Smooth muscle cell (in vitro differentiated cells): ENCODE data around the gene BABAM1. TPM values are rescaled to one million over a fixed set of nuclear protein-coding genes. Genes with fewer than 3 reads are reported as not detected.

Source experiments
- DNase-seq: peaks from one replicate; lab custom pipeline; 2025; ENCODE audit not compliant: unreplicated experiment; lab: John Stamatoyannopoulos, UW
- H2AFZ ChIP-seq: fragments of 200-600 bp; sonication (generic); 2 replicates; pipeline ENCODE4 v1.6.0; 2016; ENCODE audit warnings: antibody characterized with exemption, low read depth, mild to moderate bottlenecking
- H3F3A ChIP-seq: fragments of 200-600 bp; sonication (generic); 2 replicates; pipeline ENCODE4 v1.6.0; 2017; ENCODE audit warnings: antibody characterized with exemption, low read depth
- H3K27ac ChIP-seq: fragments of 200-600 bp; sonication (generic); 2 replicates; pipeline ENCODE4 v1.5.1; 2016; ENCODE audit warnings: low read depth, mild to moderate bottlenecking
- H3K27me3 ChIP-seq: fragments of 200-600 bp; sonication (generic); 2 replicates; pipeline ENCODE4 v1.6.1; 2016; ENCODE audit warnings: low read depth, mild to moderate bottlenecking
- H3K36me3 ChIP-seq: fragments of 200-600 bp; sonication (generic); 2 replicates; pipeline ENCODE4 v1.5.1; 2016; ENCODE audit warnings: low read depth
- H3K4me1 ChIP-seq: fragments of 200-600 bp; sonication (generic); 2 replicates; pipeline ENCODE4 v1.5.1; 2016; ENCODE audit warnings: low read depth
- H3K4me2 ChIP-seq: fragments of 200-600 bp; sonication (generic); 2 replicates; pipeline ENCODE4 v1.6.0; 2016; ENCODE audit warnings: mild to moderate bottlenecking
- H3K4me3 ChIP-seq: fragments of 200-600 bp; sonication (generic); 2 replicates; pipeline ENCODE4 v1.5.1; 2016; ENCODE audit warnings: mild to moderate bottlenecking
- H3K79me2 ChIP-seq: fragments of 200-600 bp; sonication (generic); 2 replicates; pipeline ENCODE4 v1.6.0; 2016; ENCODE audit warnings: low read depth, mild to moderate bottlenecking
- H3K9ac ChIP-seq: fragments of 200-600 bp; sonication (generic); 2 replicates; pipeline ENCODE4 v1.6.0; 2016; ENCODE audit warnings: low read depth
- H3K9me3 ChIP-seq: fragments of 200-600 bp; sonication (generic); replicated peaks from 2 replicates; pipeline ENCODE4 v1.5.1; 2016; ENCODE audit warnings: low read depth
- H4K20me1 ChIP-seq: fragments of 200-600 bp; sonication (generic); 2 replicates; pipeline ENCODE4 v1.6.0; 2016; ENCODE audit warnings: low read depth
- CTCF ChIP-seq: fragments of 200-600 bp; sonication (generic); IDR thresholded peaks from 2 replicates; pipeline ENCODE4 v1.5.1; 2017; ENCODE audit warnings: borderline replicate concordance, mild to moderate bottlenecking, antibody characterized with exemption; ENCODE audit not compliant: insufficient read depth, poor library complexity, severe bottlenecking
- WGBS: methylation state at CpG from one replicate; pipeline ENCODE4 v1.1.7; 2016; ENCODE audit warnings: low lambda C conversion rate; 5-methylcytosine and 5-hydroxymethylcytosine counted together
- polyA plus RNA-seq: library from polyadenylated mRNA; unstranded; fragments of >200 nt; fragmentation: Nextera tagmentation; extraction: Ambion mirVana; gene quantifications from 2 replicates; pipeline ENCODE4 v1.2.1, GENCODE V29; 2016
- total RNA-seq: library from RNA; depleted of rRNA; stranded (reverse); fragments of >200 nt; gene quantifications from 2 replicates; pipeline ENCODE4 v1.2.3, GENCODE V29; 2014

Gene BABAM1
- total and polyA plus RNA-seq, 2 experiments from 2014 or later: 69.8 to 108 TPM

GRCh38 chr19:17300992-17301619 lies 33.9 kb downstream of the BABAM1 start:
- H3K36me3 ChIP-seq: no peaks in the 10 kb centered on the region
- H3K4me2 ChIP-seq: no peak overlapping the region
- no peaks in the 10 kb centered on the region for H3K79me2 ChIP-seq
- H2AFZ ChIP-seq: no peak overlapping the region
- TF ChIP-seq CTCF: no peak
- H3K27ac ChIP-seq: no peak overlapping the region
- H3K27me3 ChIP-seq: no peaks in the 10 kb centered on the region
- H4K20me1 ChIP-seq: no peaks in the 10 kb centered on the region
- H3F3A ChIP-seq: peaks cover 5% of the 10 kb centered on the region
- H3K9me3 ChIP-seq: no peaks in the 10 kb centered on the region
- H3K4me3 ChIP-seq: no peak overlapping the region
- no peak for DNase-seq
- H3K9ac ChIP-seq: no peak overlapping the region
- H3K4me1 ChIP-seq: peaks cover 4% of the 10 kb centered on the region
- 94% methylated on average over 51 of the region's 51 CpGs for WGBS

GRCh38 chr19:17302391-17303166 lies 35.3 kb downstream of the BABAM1 start:
- no peak overlapping the region for H3K27ac ChIP-seq
- peak overlapping the region; percentile 68 for H3K9ac ChIP-seq
- 22% methylated on average over 28 of the region's 29 CpGs for WGBS

GRCh38 chr19:17303167-17303939 lies 36.1 kb downstream of the BABAM1 start, which contains the start of gene ABHD8:
Gene ABHD8, minus strand, starts transcription at chr19:17303425. Its CDS starts 1,809 bp downstream, at chr19:17301616.
- H2AFZ ChIP-seq: peak within 1 kb of the TSS; percentile 87
- H3K4me3 ChIP-seq: peak within 1 kb of the TSS; percentile 82
- peak; percentile 83 for DNase-seq
- no peaks in the 10 kb centered on the region for H3K9me3 ChIP-seq
- peak within 1 kb of the TSS; percentile 94 for H3K4me2 ChIP-seq
- H4K20me1 ChIP-seq: no peaks in the 10 kb centered on the region
- peaks cover 5% of the 10 kb centered on the region for H3F3A ChIP-seq
- H3K36me3 ChIP-seq: no peaks in the 10 kb centered on the region
- peak; percentile 41 for TF ChIP-seq CTCF
- no peaks in the 10 kb centered on the region for H3K79me2 ChIP-seq
- H3K4me1 ChIP-seq: peaks cover 8% of the 10 kb centered on the region
- no peak within 1 kb of the TSS for H3K27ac ChIP-seq
- H3K9ac ChIP-seq: peak within 1 kb of the TSS; percentile 68
- 4% methylated on average over 51 of the region's 52 CpGs for WGBS
- no peaks in the 10 kb centered on the region for H3K27me3 ChIP-seq

More at GRCh38 chr19:17302391-17303166, 35.3 kb downstream of the BABAM1 start:
- peaks cover 5% of the 10 kb centered on the region for H3F3A ChIP-seq
- no peaks in the 10 kb centered on the region for H3K9me3 ChIP-seq
- peak overlapping the region; percentile 82 for H3K4me3 ChIP-seq
- H2AFZ ChIP-seq: peak overlapping the region; percentile 87
- H3K79me2 ChIP-seq: no peaks in the 10 kb centered on the region
- peak overlapping the region; percentile 94 for H3K4me2 ChIP-seq
- peaks cover 8% of the 10 kb centered on the region for H3K4me1 ChIP-seq
- TF ChIP-seq CTCF: no peak
- H4K20me1 ChIP-seq: no peaks in the 10 kb centered on the region
- no peak for DNase-seq
- no peaks in the 10 kb centered on the region for H3K36me3 ChIP-seq
- H3K27me3 ChIP-seq: no peaks in the 10 kb centered on the region
